ENCODE measurements around the gene TSPAN14. TPM values are rescaled to one million over a fixed set of nuclear protein-coding genes. Genes with fewer than 3 reads are reported as not detected.

TSPAN14 gene
- total RNA-seq, 1 experiment from 2014 or later = not detected

DNA sequence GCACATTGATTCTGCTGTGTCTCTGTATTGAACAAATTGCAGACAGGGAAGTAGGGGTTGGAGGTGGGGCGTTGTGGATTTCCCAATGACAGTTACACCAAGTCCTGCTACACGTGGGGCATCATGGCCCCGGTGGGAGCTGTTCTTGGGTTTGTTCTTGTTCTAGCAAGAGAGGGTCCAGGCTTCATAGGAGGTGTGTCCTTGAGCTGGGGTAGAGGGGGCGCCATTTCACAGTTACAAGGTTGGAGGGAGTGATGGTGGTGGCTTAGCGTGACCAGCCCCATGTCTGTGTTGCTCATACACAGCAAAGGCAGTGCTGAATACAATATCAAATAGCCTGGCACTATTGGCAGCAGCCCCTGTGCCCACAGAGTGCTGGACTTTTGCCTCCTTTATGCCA lies 99.3 kb downstream of the TSPAN14 start:
- Histone ChIP-seq H4K20me1 (ENCODE audit: low read length) (no peaks in the 10 kb centered on the region), H3K9ac (ENCODE audit: low read length) (no peak overlapping the region)
- POLR2A ChIA-PET (ENCODE audit: unreplicated experiment) = no interaction called here

GRCh38 chr10:80554050-80554449 lies 99.9 kb downstream of the TSPAN14 start:
- TF ChIP-seq EZH2 (IDR thresholded peaks at IDR 0.05; ENCODE audit: low read length, unreplicated experiment) (no peak), CTCF (conservative IDR thresholded peaks at IDR 0.05; ENCODE audit: low read depth, low read length) (no peak), EZH2phosphoT487 (IDR thresholded peaks at IDR 0.05; ENCODE audit: borderline replicate concordance, low read length) (no peak)
- H3K9ac ChIP-seq (ENCODE audit: low read length) = no peak overlapping the region
- ChIA-PET CTCF (no interaction called here), POLR2A (ENCODE audit: unreplicated experiment) (no interaction called here)
- H3F3A ChIP-seq (ENCODE audit: low read length, unreplicated experiment) = no peaks in the 10 kb centered on the region
- no peaks in the 10 kb centered on the region for H4K20me1 ChIP-seq (ENCODE audit: low read length)
- H3K27me3 ChIP-seq (ENCODE audit: low read length) = no peaks in the 10 kb centered on the region
- H3K9me2 ChIP-seq (replicated peaks; ENCODE audit: low read length) = no peaks in the 10 kb centered on the region
- ATAC-seq = no peak
- no TSS peak for BruUV-seq (replicated peaks)
- no peaks in the 10 kb centered on the region for H3K4me1 ChIP-seq (ENCODE audit: insufficient read depth, low read length)
- intact Hi-C loops (cut with micrococcal nuclease) = no loop called here
- no peak for DNase-seq
- H3K4me2 ChIP-seq (ENCODE audit: low read length) = no peak overlapping the region
- no peaks in the 10 kb centered on the region for H3K79me2 ChIP-seq (ENCODE audit: low read length)
- H3K27ac ChIP-seq (ENCODE audit: low read length) = no peak overlapping the region
- no peak overlapping the region for H3K4me3 ChIP-seq (ENCODE audit: low read length)
- H2AFZ ChIP-seq (ENCODE audit: low read length) = no peak overlapping the region
- H3K9me3 ChIP-seq (ENCODE audit: low read length) = no peaks in the 10 kb centered on the region
- H3K36me3 ChIP-seq (ENCODE audit: low read depth, low read length) = no peaks in the 10 kb centered on the region

More for the DNA sequence above, 99.3 kb downstream of the TSPAN14 start:
- H3K36me3 ChIP-seq (ENCODE audit: low read depth, low read length) = no peaks in the 10 kb centered on the region
- no peak overlapping the region for H3K4me3 ChIP-seq (ENCODE audit: low read length)
- H3K9me2 ChIP-seq (replicated peaks; ENCODE audit: low read length) = no peaks in the 10 kb centered on the region
- no peak overlapping the region for H3K27ac ChIP-seq (ENCODE audit: low read length)
- no peaks in the 10 kb centered on the region for H3K79me2 ChIP-seq (ENCODE audit: low read length)
- no peaks in the 10 kb centered on the region for H3K4me1 ChIP-seq (ENCODE audit: insufficient read depth, low read length)
- no TSS peak for BruUV-seq (replicated peaks)
- H3K27me3 ChIP-seq (ENCODE audit: low read length) = no peaks in the 10 kb centered on the region
- TF ChIP-seq EZH2phosphoT487 (IDR thresholded peaks at IDR 0.05; ENCODE audit: borderline replicate concordance, low read length) (no peak), EZH2 (IDR thresholded peaks at IDR 0.05; ENCODE audit: low read length, unreplicated experiment) (no peak), CTCF (conservative IDR thresholded peaks at IDR 0.05; ENCODE audit: low read depth, low read length) (no peak)
- H3K4me2 ChIP-seq (ENCODE audit: low read length) = no peak overlapping the region
- DNase-seq (no peak), ATAC-seq (no peak)
- H3F3A ChIP-seq (ENCODE audit: low read length, unreplicated experiment) = no peaks in the 10 kb centered on the region
- no peak overlapping the region for H2AFZ ChIP-seq (ENCODE audit: low read length)
- intact Hi-C loops (cut with micrococcal nuclease) = no loop called here
- no peaks in the 10 kb centered on the region for H3K9me3 ChIP-seq (ENCODE audit: low read length)
- CTCF ChIA-PET = no interaction called here

GRCh38 chr10:80555415-80555814 lies 101.3 kb downstream of the TSPAN14 start:
- Histone ChIP-seq H3K79me2 (ENCODE audit: low read length) (no peaks in the 10 kb centered on the region), H3K4me1 (ENCODE audit: insufficient read depth, low read length) (no peaks in the 10 kb centered on the region), H4K20me1 (ENCODE audit: low read length) (no peaks in the 10 kb centered on the region), H3K9ac (ENCODE audit: low read length) (no peak overlapping the region), H3F3A (ENCODE audit: low read length, unreplicated experiment) (no peaks in the 10 kb centered on the region), H3K9me2 (replicated peaks; ENCODE audit: low read length) (no peaks in the 10 kb centered on the region), H2AFZ (ENCODE audit: low read length) (no peak overlapping the region), H3K27me3 (ENCODE audit: low read length) (no peaks in the 10 kb centered on the region), H3K36me3 (ENCODE audit: low read depth, low read length) (no peaks in the 10 kb centered on the region), H3K9me3 (ENCODE audit: low read length) (no peaks in the 10 kb centered on the region), H3K4me3 (ENCODE audit: low read length) (no peak overlapping the region), H3K27ac (ENCODE audit: low read length) (no peak overlapping the region), H3K4me2 (ENCODE audit: low read length) (no peak overlapping the region)
- ChIA-PET POLR2A (ENCODE audit: unreplicated experiment) (no interaction called here), CTCF (no interaction called here)
- ATAC-seq (no peak), DNase-seq (no peak)
- TF ChIP-seq EZH2 (IDR thresholded peaks at IDR 0.05; ENCODE audit: low read length, unreplicated experiment) = no peak
- no peak for TF ChIP-seq EZH2phosphoT487 (IDR thresholded peaks at IDR 0.05; ENCODE audit: borderline replicate concordance, low read length)
- no peak for TF ChIP-seq CTCF (conservative IDR thresholded peaks at IDR 0.05; ENCODE audit: low read depth, low read length)
- BruUV-seq (replicated peaks) = no TSS peak
- intact Hi-C loops (cut with micrococcal nuclease) = no loop called here

All from PC-3 (cell line).